ENCODE measurements around the gene EPHB2. TPM values are rescaled to one million over a fixed set of nuclear protein-coding genes. Genes with fewer than 3 reads are reported as not detected.

The EPHB2 gene
- total and polyA plus RNA-seq, 2 of the 13 experiments (the other 11 are each of a cell fraction or from before 2014, with no cell fraction given): 0.03 to 0.11 TPM

DNA sequence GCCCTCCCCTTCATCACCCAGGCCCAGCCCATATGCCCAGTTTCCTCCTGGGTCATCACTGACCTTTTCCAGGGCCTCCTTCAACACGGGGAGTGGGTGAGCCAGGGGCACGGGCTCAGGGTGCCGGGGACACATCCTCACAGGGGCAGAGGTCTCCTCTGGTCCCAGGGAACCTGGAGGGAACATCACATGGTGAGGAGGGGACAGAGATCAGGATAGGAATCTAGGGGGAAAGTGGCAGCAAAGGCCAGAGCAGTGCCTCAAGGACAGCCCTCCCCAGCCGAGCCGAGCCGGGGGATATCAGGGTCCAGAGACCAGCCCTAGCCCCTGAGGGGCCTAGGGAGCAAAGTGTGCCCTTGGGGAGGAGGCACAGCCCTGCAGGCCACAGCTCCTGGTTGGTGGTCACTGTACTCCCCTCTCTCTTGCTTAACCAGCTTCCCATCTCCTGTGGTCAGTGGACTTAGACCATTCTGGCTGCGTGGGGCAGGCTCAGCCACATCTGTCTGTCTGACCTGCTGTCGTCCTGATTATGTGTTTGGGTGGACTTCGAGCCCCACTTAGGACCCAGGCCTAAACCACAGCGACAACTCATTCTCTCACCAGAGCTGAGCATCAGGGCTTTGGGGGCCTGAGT lies 252.5 kb downstream of the EPHB2 start (continued):
- TF ChIP-seq HES4 (CRISPR knock-in tag; IDR thresholded peaks at IDR 0.05; ENCODE audit: borderline replicate concordance): no peak; the same call in 1 of the 2 replicates
- peak; percentile 71; the same call in 1 of the 2 replicates for TF ChIP-seq ZSCAN31 (CRISPR knock-in tag; IDR thresholded peaks at IDR 0.05; ENCODE audit: low read depth)
- TF ChIP-seq SRSF9 (IDR thresholded peaks at IDR 0.05; ENCODE audit: borderline replicate concordance, insufficient read depth, low read depth, low read length, poor library complexity, severe bottlenecking): no peak
- peak; percentile 57; the same call in 1 of the 2 replicates for TF ChIP-seq MYC (CRISPR knock-in tag; IDR thresholded peaks at IDR 0.05; ENCODE audit: borderline replicate concordance)
- TF ChIP-seq, protein P1, sequence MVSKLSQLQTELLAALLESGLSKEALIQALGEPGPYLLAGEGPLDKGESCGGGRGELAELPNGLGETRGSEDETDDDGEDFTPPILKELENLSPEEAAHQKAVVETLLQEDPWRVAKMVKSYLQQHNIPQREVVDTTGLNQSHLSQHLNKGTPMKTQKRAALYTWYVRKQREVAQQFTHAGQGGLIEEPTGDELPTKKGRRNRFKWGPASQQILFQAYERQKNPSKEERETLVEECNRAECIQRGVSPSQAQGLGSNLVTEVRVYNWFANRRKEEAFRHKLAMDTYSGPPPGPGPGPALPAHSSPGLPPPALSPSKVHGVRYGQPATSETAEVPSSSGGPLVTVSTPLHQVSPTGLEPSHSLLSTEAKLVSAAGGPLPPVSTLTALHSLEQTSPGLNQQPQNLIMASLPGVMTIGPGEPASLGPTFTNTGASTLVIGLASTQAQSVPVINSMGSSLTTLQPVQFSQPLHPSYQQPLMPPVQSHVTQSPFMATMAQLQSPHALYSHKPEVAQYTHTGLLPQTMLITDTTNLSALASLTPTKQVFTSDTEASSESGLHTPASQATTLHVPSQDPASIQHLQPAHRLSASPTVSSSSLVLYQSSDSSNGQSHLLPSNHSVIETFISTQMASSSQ (IDR thresholded peaks at IDR 0.05; ENCODE audit: low read depth): peak; percentile 28; the same call in 1 of the 2 replicates
- TF ChIP-seq, protein P1 (CRISPR knock-in tag; IDR thresholded peaks at IDR 0.05; ENCODE audit: borderline replicate concordance): no peak
- TF ChIP-seq, protein P2, sequence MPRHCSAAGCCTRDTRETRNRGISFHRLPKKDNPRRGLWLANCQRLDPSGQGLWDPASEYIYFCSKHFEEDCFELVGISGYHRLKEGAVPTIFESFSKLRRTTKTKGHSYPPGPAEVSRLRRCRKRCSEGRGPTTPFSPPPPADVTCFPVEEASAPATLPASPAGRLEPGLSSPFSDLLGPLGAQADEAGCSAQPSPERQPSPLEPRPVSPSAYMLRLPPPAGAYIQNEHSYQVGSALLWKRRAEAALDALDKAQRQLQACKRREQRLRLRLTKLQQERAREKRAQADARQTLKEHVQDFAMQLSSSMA (CRISPR knock-in tag; IDR thresholded peaks at IDR 0.05): no peak
- TF ChIP-seq ATRX (CRISPR knock-in tag; IDR thresholded peaks at IDR 0.05; ENCODE audit: borderline replicate concordance): no peak
- no peak for TF ChIP-seq MAFG (CRISPR knock-in tag; IDR thresholded peaks at IDR 0.05)
- no peak for TF ChIP-seq THAP8 (CRISPR knock-in tag; IDR thresholded peaks at IDR 0.05; ENCODE audit: borderline replicate concordance)
- 0 out of 2 replicates have a peak, but pooled peaks have one; percentile 18 for TF ChIP-seq ZSCAN9 (CRISPR knock-in tag; IDR thresholded peaks at IDR 0.05; ENCODE audit: borderline replicate concordance)
- TF ChIP-seq ZBTB1 (CRISPR knock-in tag; IDR thresholded peaks at IDR 0.05; ENCODE audit: borderline replicate concordance): no peak
- TF ChIP-seq, protein P3, sequence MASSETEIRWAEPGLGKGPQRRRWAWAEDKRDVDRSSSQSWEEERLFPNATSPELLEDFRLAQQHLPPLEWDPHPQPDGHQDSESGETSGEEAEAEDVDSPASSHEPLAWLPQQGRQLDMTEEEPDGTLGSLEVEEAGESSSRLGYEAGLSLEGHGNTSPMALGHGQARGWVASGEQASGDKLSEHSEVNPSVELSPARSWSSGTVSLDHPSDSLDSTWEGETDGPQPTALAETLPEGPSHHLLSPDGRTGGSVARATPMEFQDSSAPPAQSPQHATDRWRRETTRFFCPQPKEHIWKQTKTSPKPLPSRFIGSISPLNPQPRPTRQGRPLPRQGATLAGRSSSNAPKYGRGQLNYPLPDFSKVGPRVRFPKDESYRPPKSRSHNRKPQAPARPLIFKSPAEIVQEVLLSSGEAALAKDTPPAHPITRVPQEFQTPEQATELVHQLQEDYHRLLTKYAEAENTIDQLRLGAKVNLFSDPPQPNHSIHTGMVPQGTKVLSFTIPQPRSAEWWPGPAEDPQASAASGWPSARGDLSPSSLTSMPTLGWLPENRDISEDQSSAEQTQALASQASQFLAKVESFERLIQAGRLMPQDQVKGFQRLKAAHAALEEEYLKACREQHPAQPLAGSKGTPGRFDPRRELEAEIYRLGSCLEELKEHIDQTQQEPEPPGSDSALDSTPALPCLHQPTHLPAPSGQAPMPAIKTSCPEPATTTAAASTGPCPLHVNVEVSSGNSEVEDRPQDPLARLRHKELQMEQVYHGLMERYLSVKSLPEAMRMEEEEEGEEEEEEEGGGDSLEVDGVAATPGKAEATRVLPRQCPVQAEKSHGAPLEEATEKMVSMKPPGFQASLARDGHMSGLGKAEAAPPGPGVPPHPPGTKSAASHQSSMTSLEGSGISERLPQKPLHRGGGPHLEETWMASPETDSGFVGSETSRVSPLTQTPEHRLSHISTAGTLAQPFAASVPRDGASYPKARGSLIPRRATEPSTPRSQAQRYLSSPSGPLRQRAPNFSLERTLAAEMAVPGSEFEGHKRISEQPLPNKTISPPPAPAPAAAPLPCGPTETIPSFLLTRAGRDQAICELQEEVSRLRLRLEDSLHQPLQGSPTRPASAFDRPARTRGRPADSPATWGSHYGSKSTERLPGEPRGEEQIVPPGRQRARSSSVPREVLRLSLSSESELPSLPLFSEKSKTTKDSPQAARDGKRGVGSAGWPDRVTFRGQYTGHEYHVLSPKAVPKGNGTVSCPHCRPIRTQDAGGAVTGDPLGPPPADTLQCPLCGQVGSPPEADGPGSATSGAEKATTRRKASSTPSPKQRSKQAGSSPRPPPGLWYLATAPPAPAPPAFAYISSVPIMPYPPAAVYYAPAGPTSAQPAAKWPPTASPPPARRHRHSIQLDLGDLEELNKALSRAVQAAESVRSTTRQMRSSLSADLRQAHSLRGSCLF (CRISPR knock-in tag; IDR thresholded peaks at IDR 0.05; ENCODE audit: borderline replicate concordance): no peak
- TF ChIP-seq, protein P4, sequence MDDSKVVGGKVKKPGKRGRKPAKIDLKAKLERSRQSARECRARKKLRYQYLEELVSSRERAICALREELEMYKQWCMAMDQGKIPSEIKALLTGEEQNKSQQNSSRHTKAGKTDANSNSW (CRISPR knock-in tag; IDR thresholded peaks at IDR 0.05; ENCODE audit: borderline replicate concordance): no peak
- TF ChIP-seq KDM5B (CRISPR knock-in tag; IDR thresholded peaks at IDR 0.05; ENCODE audit: borderline replicate concordance): no peak; the same call in 1 of the 2 replicates
- no peak for TF ChIP-seq TSC22D2 (CRISPR knock-in tag; IDR thresholded peaks at IDR 0.05; ENCODE audit: borderline replicate concordance)
- TF ChIP-seq TEAD2 (CRISPR knock-in tag; IDR thresholded peaks at IDR 0.05): no peak

Data from HepG2 (cell line).